Pancreas (tissue), 10 donors: ENCODE data around the gene PLEKHO1. TPM values are rescaled to one million over a fixed set of nuclear protein-coding genes. Genes with fewer than 3 reads are reported as not detected.
"Not testable (repeated sequence)": the region's sequence is repeated elsewhere in the genome, so short reads cannot be mapped to it uniquely, and the experiment has no call there.

ENCODE experiments used
- ATAC-seq, 4 donors: fragments of 200-7000 bp; cut with Tn5 transposase; one replicate each; pipeline versions ENCODE4 v1.8.0 to v1.9.1; 2020; ENCODE audit warnings: mild to moderate bottlenecking in 4 of 4, moderate library complexity in 4 of 4
- DNase-seq, 6 donors: peaks; one replicate each; pipeline ENCODE4 v3.0.0-alpha.2; 2020
- FAIRE-seq: peaks from 2 replicates; lab custom pipeline; 2012; peaks lifted over from hg19 to GRCh38; lab: Jason Lieb, UNC
- H3K27ac ChIP-seq, 4 donors: fragments of 200-600 bp; sonication (generic); 1 replicate in 3 of 4; 2 replicates in 1 of 4; pipeline versions ENCODE4 v1.5.0 to v1.8.0; 2020
- H3K27me3 ChIP-seq, 4 donors: fragments of 200-600 bp; one replicate each; pipeline ENCODE4 v1.8.0; 2021
- H3K36me3 ChIP-seq, 3 donors: fragments of 200-600 bp; sonication (generic) in 1 of 3; one replicate each; pipeline versions ENCODE4 v1.5.0 to v1.8.0; 2020 to 2021
- H3K4me1 ChIP-seq, 3 donors: fragments of 200-600 bp; one replicate each; pipeline ENCODE4 v1.8.0; 2021
- H3K4me3 ChIP-seq, 4 donors: fragments of 200-600 bp; sonication (generic) in 2 of 4; one replicate each; pipeline versions ENCODE4 v1.5.0 to v1.8.0; 2020 to 2021
- H3K9me3 ChIP-seq, 4 donors: fragments of 200-600 bp; one replicate each; pipeline ENCODE4 v1.8.0; 2021
- WGBS, 2 donors: extraction: QIAGEN DNeasy Blood & Tissue Kit; methylation state at CpG; one replicate each; pipeline ENCODE4 v1.1.7; 2013; 5-methylcytosine and 5-hydroxymethylcytosine counted together
- intact Hi-C, 3 donors: fragments of 100-400 bp; cut with DNase I; formaldehyde crosslinking; loops; one replicate each; pipeline versions ENCODE4 v1.11.1 to v1.14.2; 2022
- polyA plus RNA-seq, 2 donors: library from polyadenylated mRNA; stranded (reverse); fragments of 200-250 nt; gene quantifications; one replicate each; pipeline ENCODE4 v1.2.3, GENCODE V29; 2013
- total RNA-seq, 6 donors: library from RNA; stranded (reverse); fragmentation: NEBNext Ultra II Directional in 4 of 6; extraction: Animal tissue kit (Norgen Biotek cat#: 25700) in 4 of 6; gene quantifications; one replicate each; pipeline versions ENCODE4 v1.2.1 to v1.2.4, GENCODE V29; 2021 to 2023
- TF ChIP-seq, protein P1 (sequence below), 4 donors: fragments of 200-600 bp; sonication (generic) in 3 of 4; IDR thresholded peaks; one replicate each; pipeline versions ENCODE4 v1.5.0 to v1.8.0; 2021; ENCODE audit warnings: antibody characterized with exemption in 4 of 4
- donor health status: healthy with polysubstance abuse.
- donor health status: DM: no; HTN: no; CAD: no; lungs with moderate emphysema.
- donor health status: DM: no; HTN: no; CAD: no.
- donor health status: control.
- donor health status: control.
- donor health status: Bipolar disorder and iron deficiency.
- donor health status: DM: yes; HTN: yes; CAD: no.
- donor health status: DM: no; HTN: no; CAD: no.
- donor health status: DM: no; HTN: no; CAD: no.
- donor health status: DM: yes; HTN: yes; CAD: no.

Gene PLEKHO1
- total and polyA plus RNA-seq, 8 donors: 1.2 to 16.1 (median 7.3) TPM

DNA sequence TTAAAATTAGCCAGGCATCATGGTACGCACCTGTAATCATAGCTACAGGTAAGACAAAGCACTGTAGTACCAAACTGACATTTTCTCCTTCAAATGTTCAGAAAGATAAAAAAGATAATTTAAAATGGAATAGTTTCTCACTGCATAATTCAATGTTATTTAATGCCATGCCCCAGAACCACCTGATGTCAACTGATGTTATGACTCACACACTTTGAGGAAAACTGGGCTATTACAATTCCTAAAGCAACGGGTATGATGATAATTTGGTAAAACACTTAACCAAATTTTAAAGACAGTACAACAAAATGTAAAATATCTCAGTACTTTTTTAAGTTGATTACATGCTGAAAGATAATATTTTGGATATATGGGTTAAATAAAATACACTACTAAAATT is 22.9 kb upstream of the PLEKHO1 start:
- no peak overlapping the region for H3K4me3 ChIP-seq
- WGBS, 2 donors: 94 to 97% methylated on average over 2 of the region's 2 CpGs
- no peaks in the 10 kb centered on the region for H3K4me1 ChIP-seq
- ATAC-seq: no peak
- FAIRE-seq: no peak
- no peak overlapping the region for H3K27ac ChIP-seq
- no peaks in the 10 kb centered on the region for H3K36me3 ChIP-seq
- no peaks in the 10 kb centered on the region for H3K9me3 ChIP-seq
- DNase-seq: no peak
- H3K27me3 ChIP-seq: no peaks in the 10 kb centered on the region
- intact Hi-C loops: no loop called here
- TF ChIP-seq, protein P1, sequence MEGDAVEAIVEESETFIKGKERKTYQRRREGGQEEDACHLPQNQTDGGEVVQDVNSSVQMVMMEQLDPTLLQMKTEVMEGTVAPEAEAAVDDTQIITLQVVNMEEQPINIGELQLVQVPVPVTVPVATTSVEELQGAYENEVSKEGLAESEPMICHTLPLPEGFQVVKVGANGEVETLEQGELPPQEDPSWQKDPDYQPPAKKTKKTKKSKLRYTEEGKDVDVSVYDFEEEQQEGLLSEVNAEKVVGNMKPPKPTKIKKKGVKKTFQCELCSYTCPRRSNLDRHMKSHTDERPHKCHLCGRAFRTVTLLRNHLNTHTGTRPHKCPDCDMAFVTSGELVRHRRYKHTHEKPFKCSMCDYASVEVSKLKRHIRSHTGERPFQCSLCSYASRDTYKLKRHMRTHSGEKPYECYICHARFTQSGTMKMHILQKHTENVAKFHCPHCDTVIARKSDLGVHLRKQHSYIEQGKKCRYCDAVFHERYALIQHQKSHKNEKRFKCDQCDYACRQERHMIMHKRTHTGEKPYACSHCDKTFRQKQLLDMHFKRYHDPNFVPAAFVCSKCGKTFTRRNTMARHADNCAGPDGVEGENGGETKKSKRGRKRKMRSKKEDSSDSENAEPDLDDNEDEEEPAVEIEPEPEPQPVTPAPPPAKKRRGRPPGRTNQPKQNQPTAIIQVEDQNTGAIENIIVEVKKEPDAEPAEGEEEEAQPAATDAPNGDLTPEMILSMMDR (IDR thresholded peaks at IDR 0.05): no peak

DNA sequence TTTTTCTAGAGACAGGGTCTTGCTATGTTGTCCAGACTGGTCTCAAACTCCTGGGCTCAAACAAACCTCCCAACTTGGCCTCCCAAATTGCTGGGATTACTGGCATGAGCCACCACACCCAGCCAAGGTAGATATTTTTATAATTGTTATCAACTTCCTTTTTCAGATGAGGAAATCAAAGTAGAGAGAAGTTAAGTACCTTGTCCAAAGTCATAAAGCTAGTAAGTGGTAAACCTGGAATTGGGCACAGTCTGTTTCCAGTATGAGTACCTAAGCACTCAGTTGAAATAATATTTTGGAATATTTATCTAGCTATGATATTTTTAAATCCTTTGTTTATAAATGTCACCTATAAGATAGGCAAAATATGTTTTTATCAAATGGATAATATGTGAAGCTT is 22.3 kb upstream of the PLEKHO1 start:
- FAIRE-seq: no peak
- intact Hi-C loops: no loop called here
- H3K4me3 ChIP-seq: no peak overlapping the region
- no peaks in the 10 kb centered on the region for H3K36me3 ChIP-seq
- no peak overlapping the region for H3K27ac ChIP-seq
- no peaks in the 10 kb centered on the region for H3K4me1 ChIP-seq
- no peaks in the 10 kb centered on the region for H3K9me3 ChIP-seq
- DNase-seq: no peak
- no peak for ATAC-seq
- H3K27me3 ChIP-seq: no peaks in the 10 kb centered on the region
- TF ChIP-seq, protein P1 (IDR thresholded peaks at IDR 0.05): no peak

DNA sequence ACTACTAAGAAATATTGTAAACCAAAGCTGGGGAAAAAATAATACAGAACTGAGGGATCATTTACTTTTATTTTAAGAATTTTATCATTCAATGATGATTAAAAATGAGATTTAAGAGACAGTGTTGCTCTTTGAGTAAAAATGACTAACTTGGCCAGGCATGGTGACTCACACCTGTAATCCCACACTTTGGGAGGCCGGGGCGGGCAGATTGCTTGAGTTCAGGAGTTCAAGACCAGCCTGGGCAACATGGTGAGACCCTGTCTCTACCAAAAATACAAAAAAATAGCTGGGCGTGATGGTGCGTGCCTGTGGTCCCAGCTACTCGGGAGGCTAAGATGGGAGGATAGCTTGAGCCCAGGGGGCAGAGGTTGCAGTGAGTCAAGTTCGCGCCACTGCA is 21.8 kb upstream of the PLEKHO1 start:
- Histone ChIP-seq H3K4me1 (no peaks in the 10 kb centered on the region), H3K9me3 (no peaks in the 10 kb centered on the region), H3K27ac (no peak overlapping the region), H3K4me3 (no peak overlapping the region), H3K27me3 (no peaks in the 10 kb centered on the region), H3K36me3 (no peaks in the 10 kb centered on the region)
- no peak for FAIRE-seq
- no peak for DNase-seq
- TF ChIP-seq, protein P1 (IDR thresholded peaks at IDR 0.05): no peak
- ATAC-seq: no peak
- intact Hi-C loops: no loop called here
- 98% methylated on average over 7 of the region's 7 CpGs for WGBS, 2 donors

DNA sequence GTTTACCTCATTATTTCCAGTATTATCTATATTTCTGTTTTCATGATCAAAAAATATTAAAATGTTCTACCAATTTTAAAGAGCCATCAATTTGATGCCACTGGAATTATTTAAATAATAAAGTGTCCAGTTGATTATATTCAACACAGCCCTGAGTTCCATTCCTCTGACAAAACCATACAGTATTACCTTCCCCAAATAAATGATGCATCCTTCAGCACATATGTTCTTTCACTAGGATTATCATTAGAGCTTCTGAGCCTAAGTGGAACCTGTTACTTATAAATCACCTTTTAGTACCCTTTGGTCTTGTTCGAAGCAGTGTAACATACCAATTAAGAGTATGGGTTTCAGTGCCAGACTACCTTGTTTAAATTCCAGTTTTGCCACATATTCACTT is 17.3 kb upstream of the PLEKHO1 start:
- Histone ChIP-seq H3K36me3 (no peaks in the 10 kb centered on the region), H3K9me3 (no peaks in the 10 kb centered on the region), H3K27me3 (no peaks in the 10 kb centered on the region), H3K4me3 (no peak overlapping the region), H3K27ac (no peak overlapping the region), H3K4me1 (no peaks in the 10 kb centered on the region)
- FAIRE-seq (no peak), ATAC-seq (no peak), DNase-seq (no peak)
- TF ChIP-seq, protein P1 (IDR thresholded peaks at IDR 0.05): no peak
- WGBS, 2 donors: 92 to 94% methylated on average over 1 of the region's 1 CpG
- intact Hi-C loops: no loop called here

DNA sequence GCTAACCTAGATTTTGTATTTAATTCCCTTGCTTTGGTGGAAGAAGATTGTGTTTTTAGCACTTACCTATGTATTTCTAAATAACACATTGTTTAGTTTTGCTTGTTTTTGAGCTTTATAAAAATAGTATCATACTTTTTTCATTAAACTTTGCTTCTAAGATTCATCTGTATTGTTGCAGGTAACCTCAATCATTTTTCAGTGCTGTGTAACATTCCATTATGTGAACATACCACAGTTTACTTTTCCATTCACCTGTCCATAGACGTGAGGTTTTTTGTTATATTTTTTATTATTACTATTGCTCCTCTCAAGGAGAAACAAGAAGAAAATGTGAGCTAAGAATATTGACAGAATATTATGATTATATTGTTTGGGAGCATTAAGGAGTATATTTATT is 15.2 kb upstream of the PLEKHO1 start:
- Histone ChIP-seq H3K36me3 (no peaks in the 10 kb centered on the region), H3K27ac (no peak overlapping the region), H3K4me1 (no peaks in the 10 kb centered on the region), H3K27me3 (no peaks in the 10 kb centered on the region), H3K4me3 (no peak overlapping the region), H3K9me3 (no peaks in the 10 kb centered on the region)
- no peak for FAIRE-seq
- WGBS, 2 donors: 87 to 93% methylated on average over 1 of the region's 1 CpG
- TF ChIP-seq, protein P1 (IDR thresholded peaks at IDR 0.05): no peak
- intact Hi-C loops: no loop called here
- ATAC-seq: no peak
- DNase-seq: no peak

DNA sequence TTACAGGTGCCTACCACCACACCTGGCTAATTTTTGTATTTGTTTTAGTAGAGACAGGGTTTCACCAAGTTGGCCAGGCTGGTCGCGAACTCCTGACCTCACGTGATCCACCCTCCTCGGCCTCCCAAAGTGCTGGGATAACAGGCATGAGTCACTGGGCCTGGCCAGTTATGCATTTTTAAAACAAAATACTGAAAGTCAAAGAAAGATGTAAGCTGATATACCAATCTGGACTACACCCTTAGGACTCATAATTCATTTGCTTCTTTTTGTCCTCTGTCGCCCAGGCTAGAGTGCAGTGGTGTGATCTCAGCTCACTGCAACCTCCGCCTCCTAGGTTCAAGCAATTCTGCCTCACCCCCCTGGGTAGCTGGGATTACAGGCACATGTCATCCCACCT is 14.3 kb upstream of the PLEKHO1 start:
- DNase-seq, ATAC-seq, H3K27ac ChIP-seq, H3K4me3 ChIP-seq, FAIRE-seq, H3K27me3 ChIP-seq, H3K9me3 ChIP-seq, H3K4me1 ChIP-seq, H3K36me3 ChIP-seq, intact Hi-C loops: not testable (repeated sequence)
- WGBS, 2 donors: 97 to 98% methylated on average over 6 of the region's 6 CpGs
